CD4-positive, alpha-beta memory T cell (primary cell): Measurements from ENCODE around the gene RBBP8NL. TPM values are rescaled to one million over a fixed set of nuclear protein-coding genes. Genes with fewer than 3 reads are reported as not detected.

Source experiments
- CTCF ChIA-PET: fragments of 350-600 bp; sonication (Branson Sonifier 250); formaldehyde crosslinking; loops from one replicate; lab custom pipeline; 2021; ENCODE audit warnings: inconsistent platforms; ENCODE audit not compliant: partially characterized antibody; lab: Charles Lee
- POLR2A ChIA-PET: fragments of 350-600 bp; sonication (Branson Sonifier 250); formaldehyde crosslinking; loops from one replicate; lab custom pipeline; 2021; ENCODE audit not compliant: partially characterized antibody; lab: Charles Lee
- DNase-seq, 5 donors: peaks; one replicate each; pipeline versions ENCODE4 v3.0.0 to v3.0.0-alpha.2; 2020 to 2022; ENCODE audit warnings: mixed read lengths in 1 of 5
- H3K27ac ChIP-seq: one replicate; pipeline ENCODE4 v1.7.0; 2013; ENCODE audit warnings: low read depth, low read length
- H3K27me3 ChIP-seq: 2 replicates; pipeline ENCODE4 v1.7.0; 2013; ENCODE audit warnings: mild to moderate bottlenecking, low read length, moderate library complexity; ENCODE audit not compliant: insufficient read depth
- H3K36me3 ChIP-seq: 2 replicates; pipeline ENCODE4 v1.7.0; 2013; ENCODE audit warnings: mild to moderate bottlenecking, low read length, moderate library complexity; ENCODE audit not compliant: insufficient read depth
- H3K4me1 ChIP-seq: 2 replicates; pipeline ENCODE4 v1.7.0; 2013; ENCODE audit warnings: mild to moderate bottlenecking, low read length, moderate library complexity; ENCODE audit not compliant: insufficient read depth
- H3K4me3 ChIP-seq, 2 donors: one replicate each; pipeline ENCODE4 v1.7.0; 2013; ENCODE audit warnings: low read length in 2 of 2, mild to moderate bottlenecking in 1 of 2
- H3K9me3 ChIP-seq, 2 donors: one replicate each; pipeline ENCODE4 v1.7.0; 2013; ENCODE audit warnings: low read length in 2 of 2, control low read depth in 1 of 2; ENCODE audit not compliant: control insufficient read depth in 1 of 2
- H3K27ac Mint-ChIP-seq, 7 donors: one replicate each; pipeline ENCODE4 v1.8.0; 2020 to 2021; ENCODE audit warnings: mixed read lengths in 7 of 7, mild to moderate bottlenecking in 6 of 7, inconsistent platforms in 3 of 7, moderate library complexity in 3 of 7
- H3K27me3 Mint-ChIP-seq, 2 donors: one replicate each; pipeline ENCODE4 v1.8.0; 2020 to 2021; ENCODE audit warnings: mixed read lengths in 2 of 2
- H3K36me3 Mint-ChIP-seq, 2 donors: one replicate each; pipeline ENCODE4 v1.8.0; 2020 to 2021; ENCODE audit warnings: mixed read lengths in 2 of 2, inconsistent platforms in 1 of 2, mild to moderate bottlenecking in 1 of 2
- H3K4me1 Mint-ChIP-seq, 4 donors: one replicate each; pipeline ENCODE4 v1.8.0; 2020 to 2021; ENCODE audit warnings: mixed read lengths in 4 of 4, mild to moderate bottlenecking in 1 of 4
- H3K4me3 Mint-ChIP-seq, 8 donors: one replicate each; pipeline ENCODE4 v1.8.0; 2020 to 2021; ENCODE audit warnings: mixed read lengths in 8 of 8, mild to moderate bottlenecking in 7 of 8, moderate library complexity in 6 of 8, inconsistent platforms in 3 of 8
- H3K9me3 Mint-ChIP-seq, 8 donors: one replicate each; pipeline ENCODE4 v1.8.0; 2020 to 2021; ENCODE audit warnings: mixed read lengths in 8 of 8, mild to moderate bottlenecking in 5 of 8, inconsistent platforms in 3 of 8, moderate library complexity in 1 of 8
- intact Hi-C: fragments of 100-400 bp; cut with micrococcal nuclease; formaldehyde crosslinking; loops from one replicate; pipeline ENCODE4 v1.15.1; 2023
- polyA plus RNA-seq, 2 donors: library from polyadenylated mRNA; unstranded; fragments of 300-500 nt; fragmentation: Illumina TruSeq; gene quantifications; one replicate each; pipeline ENCODE4 v1.2.3, GENCODE V29; 2021
- total RNA-seq, 2 experiments: library from RNA; stranded (reverse); gene quantifications; one replicate each; pipeline ENCODE4 v1.2.3, GENCODE V29; 2021

The RBBP8NL gene
- total and polyA plus RNA-seq, 4 experiments from 2014 or later: not detected

GRCh38 chr20:62437496-62437895 lies 10.2 kb upstream of the RBBP8NL start:
- peaks cover 11 to 19% of the 10 kb centered on the region in 2 donors for H3K27me3 Mint-ChIP-seq
- Histone ChIP-seq H3K4me1 (no peaks in the 10 kb centered on the region), H3K9me3 (no peaks in the 10 kb centered on the region), H3K27ac (no peak overlapping the region), H3K36me3 (no peaks in the 10 kb centered on the region), H3K27me3 (peaks cover 4% of the 10 kb centered on the region), H3K4me3 (no peak overlapping the region)
- H3K4me3 Mint-ChIP-seq: no peak overlapping the region
- DNase-seq: no peak
- H3K9me3 Mint-ChIP-seq: peaks cover 0 to 4% (median 0%) of the 10 kb centered on the region in 8 donors
- H3K36me3 Mint-ChIP-seq: no peaks in the 10 kb centered on the region
- H3K4me1 Mint-ChIP-seq: no peaks in the 10 kb centered on the region
- no peak overlapping the region for H3K27ac Mint-ChIP-seq
- POLR2A ChIA-PET: no interaction called here
- intact Hi-C loops: no loop called here
- CTCF ChIA-PET: no interaction called here

- Histone ChIP-seq H3K4me1 (no peaks in the 10 kb centered on the region), H3K27me3 (peaks cover 4% of the 10 kb centered on the region), H3K4me3 (no peak overlapping the region), H3K9me3 (no peaks in the 10 kb centered on the region), H3K27ac (no peak overlapping the region), H3K36me3 (no peaks in the 10 kb centered on the region)
- H3K9me3 Mint-ChIP-seq: peaks cover 0 to 4% (median 0%) of the 10 kb centered on the region in 8 donors
- H3K4me1 Mint-ChIP-seq: no peaks in the 10 kb centered on the region
- ChIA-PET CTCF (no interaction called here), POLR2A (no interaction called here)
- no peaks in the 10 kb centered on the region for H3K36me3 Mint-ChIP-seq
- H3K4me3 Mint-ChIP-seq: no peak overlapping the region
- no peak overlapping the region for H3K27ac Mint-ChIP-seq
- DNase-seq: no peak
- intact Hi-C loops: no loop called here
- peaks cover 12 to 19% of the 10 kb centered on the region in 2 donors for H3K27me3 Mint-ChIP-seq
These were observed 9.4 kb upstream of the RBBP8NL start for GRCh38 chr20:62436692-62437091.

- H3K9me3 Mint-ChIP-seq: peaks cover 0 to 2% (median 0%) of the 10 kb centered on the region in 8 donors
- Histone ChIP-seq H3K36me3 (no peaks in the 10 kb centered on the region), H3K9me3 (no peaks in the 10 kb centered on the region), H3K4me1 (no peaks in the 10 kb centered on the region), H3K4me3 (no peak overlapping the region), H3K27ac (no peak overlapping the region), H3K27me3 (peaks cover 4% of the 10 kb centered on the region)
- H3K27ac Mint-ChIP-seq: no peak overlapping the region
- no peak overlapping the region for H3K4me3 Mint-ChIP-seq
- ChIA-PET CTCF (no interaction called here), POLR2A (no interaction called here)
- intact Hi-C loops: no loop called here
- H3K36me3 Mint-ChIP-seq: no peaks in the 10 kb centered on the region
- DNase-seq: no peak
- peaks cover 0 to under 1% (median 0%) of the 10 kb centered on the region in 4 donors for H3K4me1 Mint-ChIP-seq
- H3K27me3 Mint-ChIP-seq: peaks cover 12 to 28% of the 10 kb centered on the region in 2 donors
These were observed 6.5 kb upstream of the RBBP8NL start for GRCh38 chr20:62433658-62434497.

GRCh38 chr20:62430866-62431447 lies 3.6 kb upstream of the RBBP8NL start:
- Mint-ChIP-seq H3K27ac (no peak overlapping the region), H3K4me3 (no peak overlapping the region), H3K27me3 (peaks cover 15 to 27% of the 10 kb centered on the region in 2 donors), H3K4me1 (peaks cover 0 to 2% (median 0%) of the 10 kb centered on the region in 4 donors), H3K9me3 (peaks cover 0 to 3% (median 0%) of the 10 kb centered on the region in 8 donors), H3K36me3 (no peaks in the 10 kb centered on the region)
- no peaks in the 10 kb centered on the region for H3K36me3 ChIP-seq
- no peaks in the 10 kb centered on the region for H3K9me3 ChIP-seq
- H3K27ac ChIP-seq: no peak overlapping the region
- CTCF ChIA-PET: no interaction called here
- peaks cover 4% of the 10 kb centered on the region for H3K27me3 ChIP-seq
- no peak overlapping the region for H3K4me3 ChIP-seq
- DNase-seq: no peak
- H3K4me1 ChIP-seq: no peaks in the 10 kb centered on the region
- intact Hi-C loops: no loop called here
- POLR2A ChIA-PET: no interaction called here

GRCh38 chr20:62430311-62430853 lies 3.0 kb upstream of the RBBP8NL start:
- H3K27ac ChIP-seq: no peak overlapping the region
- peaks cover 0 to 4% (median 0%) of the 10 kb centered on the region in 8 donors for H3K9me3 Mint-ChIP-seq
- no peak overlapping the region for H3K4me3 ChIP-seq
- no peaks in the 10 kb centered on the region for H3K9me3 ChIP-seq
- no peak for DNase-seq
- no peaks in the 10 kb centered on the region for H3K4me1 ChIP-seq
- peaks cover 0 to 2% (median 0%) of the 10 kb centered on the region in 4 donors for H3K4me1 Mint-ChIP-seq
- intact Hi-C loops: no loop called here
- H3K27me3 Mint-ChIP-seq: peaks cover 12 to 22% of the 10 kb centered on the region in 2 donors
- H3K4me3 Mint-ChIP-seq: no peak overlapping the region
- CTCF ChIA-PET: no interaction called here
- POLR2A ChIA-PET: no interaction called here
- no peak overlapping the region for H3K27ac Mint-ChIP-seq
- H3K27me3 ChIP-seq: peaks cover 4% of the 10 kb centered on the region
- no peaks in the 10 kb centered on the region for H3K36me3 ChIP-seq
- H3K36me3 Mint-ChIP-seq: no peaks in the 10 kb centered on the region

GRCh38 chr20:62429455-62430310 lies 2.3 kb upstream of the RBBP8NL start:
- no peaks in the 10 kb centered on the region for H3K36me3 Mint-ChIP-seq
- peak overlapping the region in 1 of 7 donors; percentile 75 for H3K27ac Mint-ChIP-seq
- Histone ChIP-seq H3K4me1 (no peaks in the 10 kb centered on the region), H3K36me3 (no peaks in the 10 kb centered on the region), H3K9me3 (no peaks in the 10 kb centered on the region), H3K27me3 (no peaks in the 10 kb centered on the region), H3K27ac (no peak overlapping the region), H3K4me3 (no peak overlapping the region)
- ChIA-PET CTCF (interaction anchor here (1.0 kb wide), 1 partner anchor 10 kb away, joined by 3 read pairs; no protein-coding TSS in a partner anchor), POLR2A (no interaction called here)
- H3K9me3 Mint-ChIP-seq: peaks cover 0 to 3% (median 0%) of the 10 kb centered on the region in 8 donors
- H3K4me1 Mint-ChIP-seq: peaks cover 0 to 2% (median 0%) of the 10 kb centered on the region in 4 donors
- intact Hi-C loops: no loop called here
- peaks cover 9 to 17% of the 10 kb centered on the region in 2 donors for H3K27me3 Mint-ChIP-seq
- DNase-seq: no peak
- no peak overlapping the region for H3K4me3 Mint-ChIP-seq
